Mucosa of rectum (tissue), 2 donors: Measurements from ENCODE around the gene ANKRD30B.
"Not testable (repeated sequence)": the region's sequence is repeated elsewhere in the genome, so short reads cannot be mapped to it uniquely, and the experiment has no call there.

Experiments
- H3K27ac ChIP-seq, 2 donors: one replicate each; pipeline ENCODE4 v1.7.0; 2013; ENCODE audit warnings: inconsistent platforms in 2 of 2, low read depth in 2 of 2, low read length in 2 of 2
- H3K27me3 ChIP-seq, 2 donors: one replicate each; pipeline ENCODE4 v1.7.0; 2013; ENCODE audit warnings: low read length in 2 of 2; ENCODE audit not compliant: control insufficient read depth in 2 of 2, insufficient read depth in 2 of 2
- H3K36me3 ChIP-seq, 2 donors: one replicate each; pipeline ENCODE4 v1.7.0; 2013; ENCODE audit warnings: low read length in 2 of 2; ENCODE audit not compliant: control insufficient read depth in 2 of 2, insufficient read depth in 2 of 2
- H3K4me1 ChIP-seq, 2 donors: one replicate each; pipeline ENCODE4 v1.7.0; 2013; ENCODE audit warnings: low read length in 2 of 2, mild to moderate bottlenecking in 1 of 2; ENCODE audit not compliant: control insufficient read depth in 2 of 2, insufficient read depth in 2 of 2
- H3K4me3 ChIP-seq, 2 donors: one replicate each; pipeline ENCODE4 v1.7.0; 2013; ENCODE audit warnings: low read length in 2 of 2
- H3K9ac ChIP-seq, 2 donors: one replicate each; pipeline ENCODE4 v1.7.0; 2013; ENCODE audit warnings: low read length in 2 of 2, low read depth in 1 of 2, mild to moderate bottlenecking in 1 of 2
- H3K9me3 ChIP-seq, 2 donors: one replicate each; pipeline ENCODE4 v1.7.0; 2013; ENCODE audit warnings: low read length in 2 of 2; ENCODE audit not compliant: control insufficient read depth in 2 of 2
- donor health status: healthy.
- donor health status: Normal muscosa, but diverticular disease.

The ANKRD30B gene

GRCh38 chr18:14747513-14748474 lies at the start of gene ANKRD30B:
Gene ANKRD30B, plus strand, starts transcription at chr18:14748172. Its CDS starts 248 bp downstream, at chr18:14748420.
- Histone ChIP-seq H3K27me3 (no peaks in the 10 kb centered on the region), H3K4me1 (no peaks in the 10 kb centered on the region), H3K4me3 (no peak within 1 kb of the TSS), H3K36me3 (no peaks in the 10 kb centered on the region), H3K9me3 (no peaks in the 10 kb centered on the region), H3K27ac (no peak within 1 kb of the TSS), H3K9ac (no peak within 1 kb of the TSS)

- H3K4me1 ChIP-seq, result not testable (repeated sequence)
Observed at GRCh38 chr18:14701286-14702040, 46.5 kb upstream of the ANKRD30B start.

GRCh38 chr18:14709761-14710160 lies 38.2 kb upstream of the ANKRD30B start:
- not testable (repeated sequence) for H3K27me3 ChIP-seq, H3K27ac ChIP-seq, H3K4me1 ChIP-seq, H3K9ac ChIP-seq, H3K9me3 ChIP-seq, H3K4me3 ChIP-seq, H3K36me3 ChIP-seq

More at GRCh38 chr18:14701286-14702040, 46.5 kb upstream of the ANKRD30B start:
- not testable (repeated sequence) for H3K27ac ChIP-seq, H3K9ac ChIP-seq, H3K9me3 ChIP-seq, H3K4me3 ChIP-seq, H3K27me3 ChIP-seq, H3K36me3 ChIP-seq

GRCh38 chr18:14721569-14721968 lies 26.4 kb upstream of the ANKRD30B start:
- H3K9ac ChIP-seq, H3K36me3 ChIP-seq, H3K4me3 ChIP-seq, H3K9me3 ChIP-seq, H3K27me3 ChIP-seq, H3K27ac ChIP-seq, H3K4me1 ChIP-seq: not testable (repeated sequence)

- H3K9me3 ChIP-seq, H3K36me3 ChIP-seq, H3K27ac ChIP-seq, H3K9ac ChIP-seq, H3K4me3 ChIP-seq, H3K27me3 ChIP-seq, H3K4me1 ChIP-seq: not testable (repeated sequence)
Observed at GRCh38 chr18:14739056-14739455, 8.9 kb upstream of the ANKRD30B start.

- Histone ChIP-seq H3K27ac (no peak overlapping the region), H3K9ac (no peak overlapping the region), H3K4me1 (no peaks in the 10 kb centered on the region)
Observed at GRCh38 chr18:14746897-14747296, 1.1 kb upstream of the ANKRD30B start.

GRCh38 chr18:14748496-14748895 lies 524 bp downstream of the ANKRD30B start:
- no peaks in the 10 kb centered on the region for H3K27me3 ChIP-seq
- H3K9me3 ChIP-seq, result no peaks in the 10 kb centered on the region
- no peak overlapping the region for H3K27ac ChIP-seq
- no peak overlapping the region for H3K4me3 ChIP-seq
- no peaks in the 10 kb centered on the region for H3K4me1 ChIP-seq
- H3K9ac ChIP-seq, result no peak overlapping the region
- no peaks in the 10 kb centered on the region for H3K36me3 ChIP-seq

More at GRCh38 chr18:14746897-14747296, 1.1 kb upstream of the ANKRD30B start:
- H3K27me3 ChIP-seq, result no peaks in the 10 kb centered on the region
- H3K36me3 ChIP-seq, result no peaks in the 10 kb centered on the region
- no peaks in the 10 kb centered on the region for H3K9me3 ChIP-seq
- H3K4me3 ChIP-seq, result no peak overlapping the region

- H3K4me3 ChIP-seq, H3K27me3 ChIP-seq, H3K27ac ChIP-seq, H3K9me3 ChIP-seq, H3K9ac ChIP-seq, H3K4me1 ChIP-seq, H3K36me3 ChIP-seq: not testable (repeated sequence)
Observed at GRCh38 chr18:14763566-14763965, 15.6 kb downstream of the ANKRD30B start.

- Histone ChIP-seq H3K4me3 (no peak overlapping the region), H3K9ac (no peak overlapping the region), H3K27ac (no peak overlapping the region), H3K9me3 (no peaks in the 10 kb centered on the region), H3K36me3 (no peaks in the 10 kb centered on the region), H3K4me1 (no peaks in the 10 kb centered on the region), H3K27me3 (no peaks in the 10 kb centered on the region)
Observed at GRCh38 chr18:14767474-14767873, 19.5 kb downstream of the ANKRD30B start.

- Histone ChIP-seq H3K9me3 (no peaks in the 10 kb centered on the region), H3K36me3 (no peaks in the 10 kb centered on the region), H3K4me3 (no peak overlapping the region), H3K27me3 (no peaks in the 10 kb centered on the region), H3K27ac (no peak overlapping the region), H3K9ac (no peak overlapping the region), H3K4me1 (no peaks in the 10 kb centered on the region)
Observed at GRCh38 chr18:14768241-14768640, 20.3 kb downstream of the ANKRD30B start.
